CD14-positive monocyte (primary cell): ENCODE measurements around the gene TAGLN3. TPM values are rescaled to one million over a fixed set of nuclear protein-coding genes. Genes with fewer than 3 reads are reported as not detected.

Source experiments
- DNase-seq, 3 donors: peaks; one replicate each; pipeline ENCODE4 v3.0.0-alpha.2; 2011 to 2022
- H2AFZ ChIP-seq: 2 replicates; pipeline ENCODE4 v1.6.0; 2012; ENCODE audit warnings: mild to moderate bottlenecking, low read depth, low read length, inconsistent platforms; ENCODE audit not compliant: insufficient read depth, poor library complexity, severe bottlenecking
- H3K27ac ChIP-seq, 2 donors: 1 replicate in 1 of 2; 2 replicates in 1 of 2; pipeline ENCODE4 v1.5.1; 2012 to 2013; ENCODE audit warnings: low read length in 2 of 2, control low read depth in 1 of 2, inconsistent platforms in 1 of 2, low read depth in 1 of 2, mild to moderate bottlenecking in 1 of 2
- H3K27me3 ChIP-seq, 2 donors: one replicate each; pipeline versions ENCODE4 v1.6.0 to v1.6.1; 2011 to 2013; ENCODE audit warnings: low read length in 2 of 2; ENCODE audit not compliant: control insufficient read depth in 2 of 2, insufficient read depth in 2 of 2
- H3K36me3 ChIP-seq, 2 donors: replicated peaks in 1 of 2; 1 replicate in 1 of 2; 2 replicates in 1 of 2; pipeline versions ENCODE4 v1.5.1 to v1.6.1; 2012 to 2013; ENCODE audit warnings: low read length in 2 of 2, control low read depth in 1 of 2, inconsistent platforms in 1 of 2, mild to moderate bottlenecking in 1 of 2; ENCODE audit not compliant: insufficient read depth in 2 of 2, control insufficient read depth in 1 of 2
- H3K4me1 ChIP-seq, 2 donors: 1 replicate in 1 of 2; 2 replicates in 1 of 2; pipeline versions ENCODE4 v1.5.1 to v1.6.1; 2012 to 2013; ENCODE audit warnings: low read length in 2 of 2, control low read depth in 1 of 2, inconsistent platforms in 1 of 2, mild to moderate bottlenecking in 1 of 2, moderate library complexity in 1 of 2; ENCODE audit not compliant: insufficient read depth in 2 of 2, control insufficient read depth in 1 of 2
- H3K4me2 ChIP-seq: replicated peaks from 2 replicates; pipeline ENCODE3; 2012; ENCODE audit warnings: low read length, moderate library complexity, mild to moderate bottlenecking; ENCODE audit not compliant: poor library complexity, severe bottlenecking; ENCODE audit errors: extremely low read depth
- H3K4me3 ChIP-seq, 3 experiments: fragments of 200-600 bp in 1 of 3; sonication (generic) in 1 of 3; replicated peaks in 1 of 3; 1 replicate in 2 of 3; 2 replicates in 1 of 3; pipeline ENCODE4 v1.5.1; 2011 to 2013; ENCODE audit warnings: low read length in 3 of 3, mild to moderate bottlenecking in 3 of 3, control low read depth in 2 of 3, low read depth in 2 of 3, inconsistent platforms in 1 of 3, moderate library complexity in 1 of 3
- H3K79me2 ChIP-seq: 2 replicates; pipeline ENCODE4 v1.6.0; 2012; ENCODE audit warnings: mild to moderate bottlenecking, control low read depth, inconsistent platforms, low read length, moderate library complexity; ENCODE audit not compliant: insufficient read depth
- H3K9ac ChIP-seq: 2 replicates; pipeline ENCODE4 v1.6.0; 2017; ENCODE audit warnings: low read length, mild to moderate bottlenecking; ENCODE audit not compliant: insufficient read depth, poor library complexity, severe bottlenecking
- H3K9me3 ChIP-seq, 2 donors: replicated peaks in 1 of 2; 1 replicate in 1 of 2; 2 replicates in 1 of 2; pipeline versions ENCODE4 v1.5.1 to v1.6.1; 2012 to 2013; ENCODE audit warnings: low read length in 2 of 2, control low read depth in 1 of 2; ENCODE audit not compliant: control insufficient read depth in 1 of 2, insufficient read depth in 1 of 2
- H4K20me1 ChIP-seq: 2 replicates; pipeline ENCODE4 v1.6.0; 2012; ENCODE audit warnings: mild to moderate bottlenecking, low read length, control low read depth, moderate library complexity; ENCODE audit not compliant: insufficient read depth
- H3K27ac Mint-ChIP-seq, 7 donors: one replicate each; pipeline ENCODE4 v1.8.0; 2020; ENCODE audit warnings: mild to moderate bottlenecking in 7 of 7, mixed read lengths in 7 of 7, moderate library complexity in 6 of 7, inconsistent platforms in 2 of 7
- H3K27me3 Mint-ChIP-seq, 3 donors: one replicate each; pipeline ENCODE4 v1.8.0; 2021 to 2022; ENCODE audit warnings: low read depth in 3 of 3, mild to moderate bottlenecking in 3 of 3, mixed read lengths in 3 of 3, moderate library complexity in 3 of 3, inconsistent platforms in 1 of 3
- H3K36me3 Mint-ChIP-seq, 2 donors: one replicate each; pipeline ENCODE4 v1.8.0; 2020; ENCODE audit warnings: mixed read lengths in 2 of 2, inconsistent platforms in 1 of 2, mild to moderate bottlenecking in 1 of 2
- H3K4me1 Mint-ChIP-seq: one replicate; pipeline ENCODE4 v1.8.0; 2020; ENCODE audit warnings: mild to moderate bottlenecking, mixed read lengths
- H3K4me3 Mint-ChIP-seq, 2 donors: one replicate each; pipeline ENCODE4 v1.8.0; 2020; ENCODE audit warnings: mild to moderate bottlenecking in 2 of 2, mixed read lengths in 2 of 2, moderate library complexity in 1 of 2
- H3K9me3 Mint-ChIP-seq, 7 donors: one replicate each; pipeline ENCODE4 v1.8.0; 2020 to 2022; ENCODE audit warnings: mixed read lengths in 7 of 7, mild to moderate bottlenecking in 6 of 7, moderate library complexity in 6 of 7, inconsistent platforms in 2 of 7
- CTCF ChIP-seq: fragments of 200-600 bp; IDR thresholded peaks from one replicate; pipeline ENCODE4 v1.8.0; 2022; ENCODE audit warnings: antibody characterized with exemption, mild to moderate bottlenecking
- WGBS: methylation state at CpG from one replicate; pipeline ENCODE4 v1.1.5; 2013; ENCODE audit warnings: missing lambda C conversion rate; ENCODE audit not compliant: insufficient coverage; 5-methylcytosine and 5-hydroxymethylcytosine counted together
- intact Hi-C, 2 donors: fragments of 100-400 bp; cut with micrococcal nuclease; formaldehyde crosslinking; loops; one replicate each; pipeline versions ENCODE4 v1.15.0 to v1.15.1; 2023
- polyA plus RNA-seq, 3 donors: library from polyadenylated mRNA; depleted of rRNA in 1 of 3; unstranded in 2 of 3; stranded (reverse) in 1 of 3; fragments of 300-500 nt in 2 of 3; fragments of >200 nt in 1 of 3; fragmentation: Illumina TruSeq in 2 of 3; gene quantifications; 1 replicate in 2 of 3; 2 replicates in 1 of 3; pipeline ENCODE4 v1.2.3, GENCODE V29; 2012 to 2021

TAGLN3 gene
- polyA plus RNA-seq, 3 donors: not detected

- Histone ChIP-seq H3K4me1 (no peaks in the 10 kb centered on the region), H2AFZ (no peak overlapping the region), H3K79me2 (no peaks in the 10 kb centered on the region), H4K20me1 (no peaks in the 10 kb centered on the region), H3K27me3 (no peaks in the 10 kb centered on the region), H3K4me2 (no peak overlapping the region), H3K9me3 (no peaks in the 10 kb centered on the region), H3K4me3 (no peak overlapping the region), H3K9ac (no peak overlapping the region), H3K27ac (no peak overlapping the region), H3K36me3 (no peaks in the 10 kb centered on the region)
- Mint-ChIP-seq H3K27me3 (no peaks in the 10 kb centered on the region), H3K9me3 (peaks cover 0 to 12% (median 5%) of the 10 kb centered on the region in 7 donors), H3K27ac (no peak overlapping the region), H3K4me3 (no peak overlapping the region), H3K4me1 (peaks cover 7% of the 10 kb centered on the region), H3K36me3 (no peaks in the 10 kb centered on the region)
- DNase-seq: no peak
- no peak for TF ChIP-seq CTCF
- intact Hi-C loops: no loop called here
- no CpG with 5 or more reads among the region's 1 CpG for WGBS
Measured at GRCh38 chr3:112019716-112020115, 21.0 kb downstream of the TAGLN3 start.

DNA sequence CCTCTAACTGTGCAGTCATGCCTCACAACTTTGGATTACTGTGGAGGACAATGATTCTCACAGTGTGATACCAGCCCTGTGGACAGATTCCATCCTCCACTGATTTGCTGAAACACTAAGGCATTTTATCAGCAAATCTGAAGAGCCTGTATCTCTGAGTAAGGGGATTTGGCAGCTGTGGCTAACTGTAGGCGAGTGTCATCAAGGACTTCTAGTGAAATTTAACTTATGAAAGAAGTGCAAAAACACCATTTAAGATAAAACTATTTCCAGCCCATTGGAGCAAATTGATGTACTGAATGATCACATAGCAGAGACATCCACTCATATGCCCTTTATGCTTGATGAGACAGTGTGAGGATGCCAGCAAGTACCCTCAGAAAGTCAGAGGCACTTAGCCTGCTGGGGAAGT is 22.0 kb downstream of the TAGLN3 start:
- Histone ChIP-seq H3K9me3 (no peaks in the 10 kb centered on the region), H3K36me3 (no peaks in the 10 kb centered on the region), H3K4me3 (no peak overlapping the region), H3K4me2 (no peak overlapping the region), H2AFZ (no peak overlapping the region), H4K20me1 (no peaks in the 10 kb centered on the region), H3K27ac (no peak overlapping the region), H3K9ac (no peak overlapping the region), H3K27me3 (no peaks in the 10 kb centered on the region), H3K4me1 (no peaks in the 10 kb centered on the region), H3K79me2 (no peaks in the 10 kb centered on the region)
- Mint-ChIP-seq H3K4me3 (no peak overlapping the region), H3K9me3 (peaks cover 0 to 12% (median 5%) of the 10 kb centered on the region in 7 donors), H3K27me3 (no peaks in the 10 kb centered on the region), H3K4me1 (peaks cover 7% of the 10 kb centered on the region), H3K27ac (no peak overlapping the region), H3K36me3 (no peaks in the 10 kb centered on the region)
- WGBS: no CpG with 5 or more reads among the region's 1 CpG
- no peak for DNase-seq
- TF ChIP-seq CTCF: no peak
- intact Hi-C loops: no loop called here
